ENCODE measurements around the gene ATXN7L2. TPM values are rescaled to one million over a fixed set of nuclear protein-coding genes. Genes with fewer than 3 reads are reported as not detected.

The ATXN7L2 gene
- total and polyA plus RNA-seq, 2 of the 8 experiments (the other 6 are each of a cell fraction or from before 2014, with no cell fraction given) = 8.1 to 9.3 TPM

DNA sequence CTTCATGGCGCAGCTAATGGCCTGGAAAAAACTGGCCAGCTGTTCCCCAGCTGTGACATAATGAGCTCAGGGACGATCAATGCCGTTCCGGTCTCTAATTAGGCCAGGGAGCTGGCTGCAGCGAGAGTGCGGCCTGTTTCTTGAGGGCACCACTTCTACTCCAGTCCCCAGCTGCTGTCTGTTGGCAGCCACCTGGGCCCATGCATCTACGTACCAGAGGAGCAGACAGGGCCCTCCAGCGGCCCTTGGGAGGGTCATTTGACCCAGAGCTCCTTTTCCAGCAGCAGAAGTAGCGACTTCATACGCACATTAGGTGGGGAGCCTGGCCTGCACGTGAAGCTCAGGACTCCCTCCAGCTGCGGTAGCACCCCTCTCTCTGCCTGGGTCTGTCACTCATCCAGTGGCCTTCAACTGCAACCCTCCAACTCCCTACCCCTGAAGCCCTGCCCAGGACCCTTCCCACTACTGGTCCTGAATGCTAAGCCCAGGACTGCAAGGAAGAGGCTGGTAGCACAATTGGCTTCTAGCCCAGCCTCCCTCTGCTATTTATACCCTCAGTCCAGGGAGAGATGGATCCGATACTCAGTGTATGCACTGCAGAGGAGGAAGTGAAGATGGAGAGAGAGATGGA is 46.9 kb downstream of the ATXN7L2 start (continued):
- TF ChIP-seq JUND (IDR thresholded peaks at IDR 0.05; ENCODE audit: low read length) (no peak), SAP30 (IDR thresholded peaks at IDR 0.05; ENCODE audit: insufficient read depth, insufficient replicate concordance, low read length) (no peak), TAF1 (IDR thresholded peaks at IDR 0.05; ENCODE audit: low read depth, low read length) (no peak), TBP (IDR thresholded peaks at IDR 0.05; ENCODE audit: low read depth, low read length) (no peak)
- TF ChIP-seq, protein P1, sequence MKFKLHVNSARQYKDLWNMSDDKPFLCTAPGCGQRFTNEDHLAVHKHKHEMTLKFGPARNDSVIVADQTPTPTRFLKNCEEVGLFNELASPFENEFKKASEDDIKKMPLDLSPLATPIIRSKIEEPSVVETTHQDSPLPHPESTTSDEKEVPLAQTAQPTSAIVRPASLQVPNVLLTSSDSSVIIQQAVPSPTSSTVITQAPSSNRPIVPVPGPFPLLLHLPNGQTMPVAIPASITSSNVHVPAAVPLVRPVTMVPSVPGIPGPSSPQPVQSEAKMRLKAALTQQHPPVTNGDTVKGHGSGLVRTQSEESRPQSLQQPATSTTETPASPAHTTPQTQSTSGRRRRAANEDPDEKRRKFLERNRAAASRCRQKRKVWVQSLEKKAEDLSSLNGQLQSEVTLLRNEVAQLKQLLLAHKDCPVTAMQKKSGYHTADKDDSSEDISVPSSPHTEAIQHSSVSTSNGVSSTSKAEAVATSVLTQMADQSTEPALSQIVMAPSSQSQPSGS (IDR thresholded peaks at IDR 0.05; ENCODE audit: low read length) = no peak
